Vagina (tissue), 2 donors: ENCODE results near the gene MTRFR. TPM values are rescaled to one million over a fixed set of nuclear protein-coding genes. Genes with fewer than 3 reads are reported as not detected.

Experiments used
- DNase-seq, 2 donors: peaks; one replicate each; pipeline ENCODE4 v3.0.0-alpha.2; 2017; ENCODE audit errors: extremely low spot score in 2 of 2
- H3K27ac ChIP-seq: fragments of 200-600 bp; sonication (generic); one replicate; pipeline ENCODE4 v1.5.1; 2019
- H3K27me3 ChIP-seq: fragments of 200-600 bp; sonication (generic); one replicate; pipeline ENCODE4 v1.5.1; 2019
- H3K36me3 ChIP-seq, 2 donors: fragments of 200-600 bp; sonication (generic); one replicate each; pipeline ENCODE4 v1.5.1; 2017 to 2019
- H3K4me1 ChIP-seq: fragments of 200-600 bp; sonication (generic); one replicate; pipeline ENCODE4 v1.5.1; 2019
- H3K4me3 ChIP-seq, 2 donors: fragments of 200-600 bp; sonication (generic); 1 replicate in 1 of 2; 2 replicates in 1 of 2; pipeline ENCODE4 v1.5.1; 2016 to 2019
- H3K9me3 ChIP-seq: fragments of 200-600 bp; sonication (generic); one replicate; pipeline ENCODE4 v1.5.1; 2019
- CTCF ChIP-seq, 3 experiments: fragments of 450-650 bp in 2 of 3; fragments of 200-600 bp in 1 of 3; sonication (generic) in 1 of 3; IDR thresholded peaks; one replicate each; pipeline ENCODE4 v1.5.1; 2017 to 2019; ENCODE audit warnings: antibody characterized with exemption in 3 of 3, mild to moderate bottlenecking in 2 of 3, moderate library complexity in 2 of 3
- POLR2A ChIP-seq, 2 donors: fragments of 450-650 bp; IDR thresholded peaks; one replicate each; pipeline ENCODE4 v1.6.1; 2017; ENCODE audit warnings: antibody characterized with exemption in 2 of 2, mild to moderate bottlenecking in 2 of 2, moderate library complexity in 2 of 2
- POLR2AphosphoS5 ChIP-seq, 2 donors: sonication (generic); formaldehyde crosslinking; IDR thresholded peaks; one replicate each; pipeline ENCODE4 v1.9.0; 2017; ENCODE audit warnings: antibody characterized with exemption in 2 of 2, mild to moderate bottlenecking in 2 of 2, low read depth in 1 of 2; ENCODE audit not compliant: insufficient read depth in 1 of 2
- intact Hi-C: fragments of 100-400 bp; cut with DNase I; formaldehyde crosslinking; loops from one replicate; pipeline ENCODE4 v1.15.1; 2023
- total RNA-seq: library from RNA; depleted of rRNA; stranded (reverse); fragments of >200 nt; gene quantifications from one replicate; pipeline ENCODE4 v1.2.3, GENCODE V29; 2016

MTRFR gene
- total RNA-seq, 1 donor from 2014 or later = 12.8 TPM

GRCh38 chr12:123223241-123223668 is 10.0 kb upstream of the MTRFR start:
- intact Hi-C loops = no loop called here
- Histone ChIP-seq H3K27ac (no peak overlapping the region), H3K36me3 (peaks cover 0 to 22% of the 10 kb centered on the region in 2 donors), H3K4me1 (no peaks in the 10 kb centered on the region), H3K27me3 (no peaks in the 10 kb centered on the region), H3K9me3 (no peaks in the 10 kb centered on the region), H3K4me3 (no peak overlapping the region)
- TF ChIP-seq CTCF (IDR thresholded peaks at IDR 0.05) = no peak
- no peak for TF ChIP-seq POLR2AphosphoS5 (IDR thresholded peaks at IDR 0.05; ENCODE audit: insufficient read depth in 1 of 2, low read depth in 1 of 2)
- TF ChIP-seq POLR2A (IDR thresholded peaks at IDR 0.05) = no peak
- no peak for DNase-seq

- Histone ChIP-seq H3K27me3 (no peaks in the 10 kb centered on the region), H3K9me3 (no peaks in the 10 kb centered on the region), H3K27ac (no peak overlapping the region), H3K36me3 (peaks cover 0 to 11% of the 10 kb centered on the region in 2 donors), H3K4me1 (no peaks in the 10 kb centered on the region), H3K4me3 (no peak overlapping the region)
- TF ChIP-seq CTCF (IDR thresholded peaks at IDR 0.05) = no peak
- no peak for TF ChIP-seq POLR2AphosphoS5 (IDR thresholded peaks at IDR 0.05; ENCODE audit: insufficient read depth in 1 of 2, low read depth in 1 of 2)
- no peak for TF ChIP-seq POLR2A (IDR thresholded peaks at IDR 0.05)
- DNase-seq = no peak
- intact Hi-C loops = no loop called here
Measured at GRCh38 chr12:123225443-123225842, 7.8 kb upstream of the MTRFR start.

GRCh38 chr12:123227581-123228258 is 5.5 kb upstream of the MTRFR start:
- TF ChIP-seq POLR2A (IDR thresholded peaks at IDR 0.05) (no peak), CTCF (IDR thresholded peaks at IDR 0.05) (no peak), POLR2AphosphoS5 (IDR thresholded peaks at IDR 0.05; ENCODE audit: insufficient read depth in 1 of 2, low read depth in 1 of 2) (no peak)
- Histone ChIP-seq H3K27me3 (no peaks in the 10 kb centered on the region), H3K4me1 (peaks cover 13% of the 10 kb centered on the region), H3K4me3 (no peak overlapping the region), H3K9me3 (no peaks in the 10 kb centered on the region), H3K36me3 (no peaks in the 10 kb centered on the region), H3K27ac (no peak overlapping the region)
- intact Hi-C loops = no loop called here
- DNase-seq = no peak

- H3K36me3 ChIP-seq = no peaks in the 10 kb centered on the region
- no peak for DNase-seq
- no peaks in the 10 kb centered on the region for H3K27me3 ChIP-seq
- H3K9me3 ChIP-seq = no peaks in the 10 kb centered on the region
- no peak overlapping the region for H3K27ac ChIP-seq
- H3K4me1 ChIP-seq = peaks cover 17% of the 10 kb centered on the region
- intact Hi-C loops = no loop called here
- TF ChIP-seq CTCF (IDR thresholded peaks at IDR 0.05) (no peak), POLR2AphosphoS5 (IDR thresholded peaks at IDR 0.05; ENCODE audit: insufficient read depth in 1 of 2, low read depth in 1 of 2) (no peak), POLR2A (IDR thresholded peaks at IDR 0.05) (no peak)
- H3K4me3 ChIP-seq = no peak overlapping the region
Measured at GRCh38 chr12:123229051-123229450, 4.2 kb upstream of the MTRFR start.

- DNase-seq = no peak
- H3K27ac ChIP-seq = peak overlapping the region; percentile 88
- TF ChIP-seq POLR2AphosphoS5 (IDR thresholded peaks at IDR 0.05; ENCODE audit: insufficient read depth in 1 of 2, low read depth in 1 of 2) (no peak), CTCF (IDR thresholded peaks at IDR 0.05) (no peak), POLR2A (IDR thresholded peaks at IDR 0.05) (no peak)
- intact Hi-C loops = loop anchor here (5.0 kb wide), 1 partner anchor 250 kb away; the partner anchor contains the start of gene ARL6IP4
- H3K9me3 ChIP-seq = no peaks in the 10 kb centered on the region
- H3K4me3 ChIP-seq = peak overlapping the region; percentile 85 to 99
- peaks cover 35% of the 10 kb centered on the region for H3K4me1 ChIP-seq
- no peaks in the 10 kb centered on the region for H3K27me3 ChIP-seq
- no peaks in the 10 kb centered on the region for H3K36me3 ChIP-seq
Measured at GRCh38 chr12:123231931-123232330, 1.3 kb upstream of the MTRFR start.
